Suprapubic skin (tissue), 4 donors: ENCODE data around the gene RNASE11.

Source experiments
- CTCF ChIP-seq, 2 donors: fragments of 200-600 bp in 1 of 2; fragments of 450-650 bp in 1 of 2; sonication (generic) in 1 of 2; IDR thresholded peaks; one replicate each; pipeline ENCODE4 v1.5.1; 2016 to 2019; ENCODE audit warnings: antibody characterized with exemption in 2 of 2, mild to moderate bottlenecking in 1 of 2, moderate library complexity in 1 of 2
- POLR2A ChIP-seq, 2 donors: fragments of 450-650 bp; IDR thresholded peaks; one replicate each; pipeline ENCODE4 v1.6.1; 2017; ENCODE audit warnings: antibody characterized with exemption in 2 of 2, mild to moderate bottlenecking in 2 of 2, moderate library complexity in 2 of 2
- POLR2AphosphoS5 ChIP-seq, 3 donors: sonication (generic); formaldehyde crosslinking; IDR thresholded peaks; one replicate each; pipeline ENCODE4 v1.6.1; 2017; ENCODE audit warnings: antibody characterized with exemption in 3 of 3

GRCh38 chr14:20622816-20623291, 35.1 kb upstream of the RNASE11 start:
- no peak for TF ChIP-seq POLR2A (IDR thresholded peaks at IDR 0.05)
- TF ChIP-seq CTCF (IDR thresholded peaks at IDR 0.05) = no peak
- TF ChIP-seq POLR2AphosphoS5 (IDR thresholded peaks at IDR 0.05) = no peak
